Activated naive CD4-positive, alpha-beta T cell treated with Interleukin-2 at 50 U/mL for 16 hours (primary cell): ENCODE data around the gene AFF2.

Source experiments
- DNase-seq: peaks from one replicate; pipeline ENCODE4 v3.0.0-alpha.2; 2020

Gene AFF2

GRCh38 chrX:149036086-149036485 is 535.7 kb downstream of the AFF2 start:
- DNase-seq, result no peak

GRCh38 chrX:149037281-149037870 is 537.0 kb downstream of the AFF2 start:
- no peak for DNase-seq

GRCh38 chrX:149039057-149039456 is 538.6 kb downstream of the AFF2 start:
- no peak for DNase-seq

GRCh38 chrX:149040873-149041535 is 540.6 kb downstream of the AFF2 start:
- no peak for DNase-seq

- no peak for DNase-seq
Observed at GRCh38 chrX:149043401-149043800, 543.0 kb downstream of the AFF2 start.

GRCh38 chrX:149044471-149044870 is 544.1 kb downstream of the AFF2 start:
- DNase-seq, result no peak

GRCh38 chrX:149045645-149046210 is 545.3 kb downstream of the AFF2 start:
- DNase-seq, result no peak
